Duodenal mucosa (tissue), 2 donors: ENCODE data around the gene SCAMP1.

Source experiments
- H3K27ac ChIP-seq: one replicate; pipeline ENCODE4 v1.7.0; 2013; ENCODE audit warnings: low read depth, low read length
- H3K27me3 ChIP-seq, 2 donors: one replicate each; pipeline ENCODE4 v1.7.0; 2013; ENCODE audit warnings: low read length in 2 of 2, control low read depth in 1 of 2; ENCODE audit not compliant: insufficient read depth in 2 of 2, control insufficient read depth in 1 of 2
- H3K36me3 ChIP-seq, 2 donors: one replicate each; pipeline ENCODE4 v1.7.0; 2013; ENCODE audit warnings: low read length in 2 of 2, control low read depth in 1 of 2; ENCODE audit not compliant: insufficient read depth in 2 of 2, control insufficient read depth in 1 of 2
- H3K4me1 ChIP-seq, 2 donors: one replicate each; pipeline ENCODE4 v1.7.0; 2013; ENCODE audit warnings: low read length in 2 of 2, control low read depth in 1 of 2; ENCODE audit not compliant: insufficient read depth in 2 of 2, control insufficient read depth in 1 of 2
- H3K4me3 ChIP-seq, 2 donors: one replicate each; pipeline ENCODE4 v1.7.0; 2013; ENCODE audit warnings: low read length in 2 of 2, low read depth in 1 of 2
- H3K9ac ChIP-seq, 2 donors: one replicate each; pipeline ENCODE4 v1.7.0; 2013; ENCODE audit warnings: low read length in 2 of 2, low read depth in 1 of 2
- H3K9me3 ChIP-seq, 2 donors: one replicate each; pipeline ENCODE4 v1.7.0; 2013; ENCODE audit warnings: low read length in 2 of 2, control low read depth in 1 of 2; ENCODE audit not compliant: control insufficient read depth in 1 of 2

Gene SCAMP1

DNA sequence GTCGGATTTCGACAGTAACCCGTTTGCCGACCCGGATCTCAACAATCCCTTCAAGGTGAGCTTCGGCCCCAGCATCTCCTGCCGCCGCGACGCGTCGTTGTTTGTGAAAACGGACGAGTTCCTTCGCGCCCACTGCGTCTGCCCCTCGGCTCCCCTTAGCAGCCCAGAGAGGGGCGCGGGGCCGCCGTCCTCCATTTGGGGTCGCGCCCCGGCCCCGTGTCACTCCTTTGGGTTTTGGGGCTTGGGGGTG is 182 bp downstream of the SCAMP1 start:
- H3K4me1 ChIP-seq, result peaks cover 17% of the 10 kb centered on the region in 2 donors
- H3K9ac ChIP-seq, result peak overlapping the region; percentile 92 to 96
- H3K9me3 ChIP-seq, result no peaks in the 10 kb centered on the region
- H3K27me3 ChIP-seq, result no peaks in the 10 kb centered on the region
- H3K4me3 ChIP-seq, result peak overlapping the region; percentile 96 to 99
- no peaks in the 10 kb centered on the region for H3K36me3 ChIP-seq
- H3K27ac ChIP-seq, result peak overlapping the region; percentile 90

DNA sequence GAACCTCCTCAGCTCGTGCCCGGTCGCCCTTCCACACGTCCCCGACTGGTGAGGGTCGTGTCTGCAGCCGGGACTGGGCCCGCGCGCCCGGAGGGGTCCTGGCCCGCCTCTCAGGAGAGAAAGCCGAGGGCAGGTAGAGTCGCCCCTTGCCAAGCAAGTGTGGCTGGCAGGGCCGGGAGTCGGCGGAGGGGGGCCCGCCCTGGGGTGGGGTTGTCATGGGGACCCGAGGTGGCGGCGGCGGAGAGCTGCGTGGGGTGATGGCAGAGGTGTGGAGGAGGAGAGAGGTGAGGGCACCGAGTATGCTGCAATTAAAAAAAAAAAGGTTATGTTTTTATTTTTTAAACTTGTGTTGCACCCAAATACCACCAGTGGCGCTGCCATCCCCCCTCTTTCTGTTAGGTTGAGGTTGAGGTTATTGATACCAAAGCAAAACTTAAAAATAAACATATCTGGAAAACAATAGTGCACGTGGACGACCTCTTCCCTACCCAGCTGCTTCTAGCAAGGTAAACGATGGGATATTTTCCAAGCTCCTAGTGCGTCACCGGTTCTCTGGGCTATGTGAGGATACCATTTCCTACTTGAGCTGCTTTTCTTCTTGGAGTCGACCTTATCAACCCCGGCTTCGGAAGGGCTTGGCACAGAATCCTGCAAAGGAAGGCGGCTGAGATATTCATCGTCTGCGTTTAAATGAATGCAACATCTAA is 660 bp downstream of the SCAMP1 start:
- Histone ChIP-seq H3K9ac (peak overlapping the region; percentile 92 to 96), H3K4me1 (peaks cover 17% of the 10 kb centered on the region in 2 donors), H3K27ac (peak overlapping the region; percentile 90), H3K4me3 (peak overlapping the region; percentile 96 to 99), H3K36me3 (no peaks in the 10 kb centered on the region), H3K9me3 (no peaks in the 10 kb centered on the region), H3K27me3 (no peaks in the 10 kb centered on the region)

DNA sequence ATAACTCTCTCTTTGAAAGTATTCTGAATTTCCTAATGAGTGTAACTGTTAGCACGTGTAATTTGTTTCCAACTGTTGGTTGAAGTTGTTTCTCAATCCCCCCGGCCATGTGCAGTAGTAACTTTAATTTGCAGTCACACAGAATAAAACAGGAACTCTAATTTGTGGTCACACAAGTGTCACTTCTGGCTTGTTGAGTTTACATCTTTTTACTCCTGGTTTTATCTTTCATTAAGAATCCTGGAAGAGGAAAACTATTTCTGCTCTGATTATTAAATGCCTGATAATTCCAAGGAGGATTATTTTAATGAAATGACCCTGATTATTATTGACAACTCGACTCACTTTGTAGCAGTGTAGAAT is 1.2 kb downstream of the SCAMP1 start:
- Histone ChIP-seq H3K9ac (peak overlapping the region; percentile 92 to 96), H3K4me3 (peak overlapping the region; percentile 96 to 99), H3K9me3 (no peaks in the 10 kb centered on the region), H3K27me3 (no peaks in the 10 kb centered on the region), H3K27ac (no peak overlapping the region), H3K36me3 (no peaks in the 10 kb centered on the region), H3K4me1 (peaks cover 17% of the 10 kb centered on the region in 2 donors)

DNA sequence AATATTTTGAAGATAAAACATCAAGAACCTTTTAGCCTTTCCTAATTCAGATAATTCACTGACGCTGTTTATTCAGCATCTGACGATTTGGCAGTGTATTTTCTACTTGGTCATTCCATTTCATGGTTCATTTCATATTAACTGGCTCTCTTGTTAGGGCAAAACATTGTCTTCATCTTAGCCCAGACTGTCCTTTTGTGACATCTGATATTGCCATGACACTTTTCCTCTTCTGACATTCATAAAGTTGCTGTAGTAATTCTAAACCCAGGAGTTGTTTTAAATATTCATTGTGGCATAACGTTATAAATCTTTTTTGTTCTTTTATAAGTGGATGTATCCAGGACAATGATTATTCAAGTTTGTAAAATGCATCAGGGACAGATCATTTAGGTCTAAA is 1.8 kb downstream of the SCAMP1 start:
- Histone ChIP-seq H3K4me1 (peaks cover 17% of the 10 kb centered on the region in 2 donors), H3K9me3 (no peaks in the 10 kb centered on the region), H3K36me3 (no peaks in the 10 kb centered on the region), H3K27ac (no peak overlapping the region), H3K4me3 (no peak overlapping the region), H3K9ac (peak overlapping the region in 1 of 2 donors; percentile 92), H3K27me3 (no peaks in the 10 kb centered on the region)

DNA sequence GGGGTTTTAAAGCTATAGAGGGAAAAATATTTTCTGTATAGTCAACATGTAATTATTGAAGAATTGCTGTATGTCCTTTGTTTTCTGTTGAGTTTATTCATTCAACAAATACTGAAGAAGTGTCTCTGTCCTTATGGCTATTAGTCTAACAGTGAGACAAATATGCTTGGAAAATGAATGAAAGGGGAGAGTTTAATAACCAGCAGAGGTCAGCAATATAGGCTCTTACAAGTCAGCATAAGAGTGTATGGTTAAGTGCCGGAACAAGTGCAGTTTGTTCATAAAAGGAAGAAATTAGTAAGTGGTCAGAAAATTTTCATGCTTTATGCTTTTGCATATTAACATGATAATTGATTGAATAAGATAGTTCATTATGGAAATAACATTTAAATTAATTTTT is 3.6 kb downstream of the SCAMP1 start:
- no peaks in the 10 kb centered on the region for H3K27me3 ChIP-seq
- H3K4me1 ChIP-seq, result peaks cover 11 to 12% of the 10 kb centered on the region in 2 donors
- H3K4me3 ChIP-seq, result no peak overlapping the region
- no peak overlapping the region for H3K27ac ChIP-seq
- no peak overlapping the region for H3K9ac ChIP-seq
- no peaks in the 10 kb centered on the region for H3K9me3 ChIP-seq
- no peaks in the 10 kb centered on the region for H3K36me3 ChIP-seq

DNA sequence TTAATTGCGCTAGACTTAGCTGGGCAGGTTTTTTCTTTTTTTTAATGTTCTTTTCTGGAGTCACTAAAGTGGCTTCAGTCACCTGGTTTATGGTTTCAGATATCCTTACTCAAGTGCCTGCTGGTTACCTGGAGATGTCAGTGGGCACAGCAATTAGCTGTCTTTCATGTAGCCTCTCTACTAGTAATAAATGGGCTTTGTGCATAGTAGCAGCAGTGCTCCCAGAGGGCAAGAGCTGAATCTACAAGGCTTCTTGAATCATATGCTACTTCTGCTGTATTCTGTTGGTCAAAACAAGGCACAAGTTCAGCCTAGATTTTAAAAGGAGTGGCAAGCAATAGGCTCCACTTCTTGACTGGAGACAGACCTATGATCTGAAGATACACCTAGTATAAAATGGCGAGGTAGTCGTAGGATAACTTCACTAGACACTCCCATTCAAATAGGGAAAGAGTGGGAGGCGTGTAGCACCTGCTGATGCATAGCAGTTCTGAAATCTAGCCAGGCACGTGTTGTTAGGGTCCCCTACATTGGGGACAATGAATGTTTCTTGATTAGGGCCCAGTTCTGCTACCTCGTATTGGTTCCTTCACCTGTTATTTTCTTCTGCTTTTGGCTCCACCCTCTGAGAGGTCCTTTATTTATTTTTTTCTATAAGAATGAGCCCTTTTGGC is 7.0 kb downstream of the SCAMP1 start:
- H3K9me3 ChIP-seq, result no peaks in the 10 kb centered on the region
- no peaks in the 10 kb centered on the region for H3K4me1 ChIP-seq
- no peak overlapping the region for H3K9ac ChIP-seq
- H3K27ac ChIP-seq, result no peak overlapping the region
- no peaks in the 10 kb centered on the region for H3K27me3 ChIP-seq
- H3K36me3 ChIP-seq, result no peaks in the 10 kb centered on the region
- H3K4me3 ChIP-seq, result no peak overlapping the region

DNA sequence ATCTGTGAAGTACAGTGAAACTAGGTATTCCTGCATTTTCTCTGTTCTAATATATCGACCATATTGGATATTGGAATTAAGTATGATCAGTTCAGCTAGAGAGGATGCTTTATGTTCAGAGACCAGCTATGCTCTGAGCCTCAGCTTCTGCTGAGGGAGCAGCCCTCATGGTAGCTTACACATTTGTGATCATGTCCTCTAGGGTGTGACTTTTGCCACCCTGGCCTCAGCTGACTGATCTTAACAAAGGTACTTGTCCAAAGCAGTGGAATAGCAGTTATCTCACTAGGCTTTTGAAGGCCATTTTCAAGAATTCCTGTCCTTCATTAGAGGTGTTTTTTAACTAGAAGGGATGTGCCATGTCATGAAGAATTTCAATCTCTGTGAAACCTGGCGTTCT is 9.3 kb downstream of the SCAMP1 start:
- Histone ChIP-seq H3K27ac (no peak overlapping the region), H3K9me3 (no peaks in the 10 kb centered on the region), H3K9ac (no peak overlapping the region), H3K36me3 (no peaks in the 10 kb centered on the region), H3K4me1 (no peaks in the 10 kb centered on the region), H3K4me3 (no peak overlapping the region), H3K27me3 (no peaks in the 10 kb centered on the region)

DNA sequence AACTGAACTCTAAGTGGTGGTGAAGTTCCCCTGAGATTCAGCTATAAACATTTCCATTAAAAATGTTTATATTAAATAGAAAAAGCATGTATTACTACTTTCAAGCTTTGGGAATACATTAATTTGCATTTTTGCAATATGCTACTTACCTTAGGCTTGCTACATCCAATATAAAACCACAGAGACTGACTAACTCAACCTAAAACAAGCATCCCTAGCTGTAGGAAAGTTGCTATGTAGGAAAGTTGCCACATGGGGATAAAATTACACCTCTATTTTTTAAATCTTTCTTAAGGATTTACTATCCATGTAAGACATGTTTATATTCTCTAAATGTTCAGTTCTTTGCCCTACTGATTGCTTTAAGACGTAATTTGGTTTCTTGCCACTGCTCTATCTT is 12.8 kb downstream of the SCAMP1 start:
- Histone ChIP-seq H3K36me3 (no peaks in the 10 kb centered on the region), H3K27ac (no peak overlapping the region), H3K4me1 (no peaks in the 10 kb centered on the region), H3K27me3 (no peaks in the 10 kb centered on the region), H3K9me3 (no peaks in the 10 kb centered on the region), H3K9ac (no peak overlapping the region), H3K4me3 (no peak overlapping the region)

DNA sequence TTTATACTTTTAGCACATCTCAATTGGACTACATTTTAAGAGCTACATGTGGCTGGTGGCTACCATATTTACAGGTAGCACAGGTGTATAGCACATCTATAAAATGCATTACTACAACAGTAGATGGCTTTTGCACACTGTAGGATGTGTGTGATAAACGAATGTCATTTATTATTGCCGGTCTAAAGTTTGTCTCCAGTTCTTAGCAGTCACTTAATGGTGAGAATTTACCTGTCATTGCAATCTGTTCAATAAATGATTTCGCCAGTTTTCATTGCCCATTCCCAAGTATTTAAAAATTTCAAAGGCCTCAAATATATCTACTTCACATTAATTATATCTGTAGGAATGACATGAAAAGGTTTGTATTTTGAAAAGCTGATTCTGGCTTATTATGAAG is 15.9 kb downstream of the SCAMP1 start:
- no peaks in the 10 kb centered on the region for H3K36me3 ChIP-seq
- H3K9me3 ChIP-seq, result no peaks in the 10 kb centered on the region
- H3K27ac ChIP-seq, result no peak overlapping the region
- H3K4me3 ChIP-seq, result no peak overlapping the region
- H3K27me3 ChIP-seq, result no peaks in the 10 kb centered on the region
- no peak overlapping the region for H3K9ac ChIP-seq
- H3K4me1 ChIP-seq, result no peaks in the 10 kb centered on the region

DNA sequence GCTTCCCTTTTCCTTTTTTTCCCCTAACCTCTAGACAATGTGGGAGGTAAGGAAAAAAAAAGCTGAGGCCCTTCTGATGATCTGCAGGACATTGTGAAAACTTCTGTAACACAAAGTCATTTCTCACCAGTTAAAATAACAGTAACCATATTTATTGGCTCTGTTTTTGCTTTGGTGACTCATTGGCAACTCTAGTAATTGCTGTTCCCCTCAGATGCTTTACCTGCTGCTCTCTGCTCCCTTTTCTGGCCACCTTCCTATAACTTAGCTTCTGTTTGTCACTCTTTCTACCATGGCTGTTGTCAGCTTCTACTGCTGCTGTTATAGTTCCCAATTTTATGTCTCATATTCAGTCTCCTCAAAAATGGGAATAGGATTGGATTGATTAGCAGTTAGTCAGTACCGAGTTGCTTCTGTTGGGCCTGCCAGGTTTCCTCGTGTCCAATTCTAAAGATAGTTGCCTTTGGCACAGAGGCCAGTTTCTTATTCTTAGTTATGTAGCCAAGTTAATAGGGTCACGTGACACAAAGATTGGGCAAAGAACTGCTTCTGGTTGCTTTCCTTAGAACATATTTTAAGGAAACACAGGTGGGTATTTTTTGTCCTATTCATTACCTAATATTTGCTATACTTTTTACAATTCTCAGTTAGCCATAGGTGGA is 16.8 kb downstream of the SCAMP1 start:
- no peak overlapping the region for H3K27ac ChIP-seq
- H3K9ac ChIP-seq, result no peak overlapping the region
- no peaks in the 10 kb centered on the region for H3K4me1 ChIP-seq
- H3K36me3 ChIP-seq, result no peaks in the 10 kb centered on the region
- H3K4me3 ChIP-seq, result no peak overlapping the region
- no peaks in the 10 kb centered on the region for H3K9me3 ChIP-seq
- H3K27me3 ChIP-seq, result no peaks in the 10 kb centered on the region
